Measurements from ENCODE around the gene SDHAF1.
"Not testable (repeated sequence)": the region's sequence is repeated elsewhere in the genome, so short reads cannot be mapped to it uniquely, and the experiment has no call there.

Gene SDHAF1

GRCh38 chr19:35995048-35995993 is at the start of gene SDHAF1:
Gene SDHAF1, plus strand, starts transcription at chr19:35995188. Its CDS starts 87 bp downstream, at chr19:35995275.
- DNase-seq = peak; percentile 55

- no peak for DNase-seq
Measured at GRCh38 chr19:35946203-35946602, 48.8 kb upstream of the SDHAF1 start.

GRCh38 chr19:35949131-35949530 is 45.9 kb upstream of the SDHAF1 start:
- DNase-seq = no peak

DNA sequence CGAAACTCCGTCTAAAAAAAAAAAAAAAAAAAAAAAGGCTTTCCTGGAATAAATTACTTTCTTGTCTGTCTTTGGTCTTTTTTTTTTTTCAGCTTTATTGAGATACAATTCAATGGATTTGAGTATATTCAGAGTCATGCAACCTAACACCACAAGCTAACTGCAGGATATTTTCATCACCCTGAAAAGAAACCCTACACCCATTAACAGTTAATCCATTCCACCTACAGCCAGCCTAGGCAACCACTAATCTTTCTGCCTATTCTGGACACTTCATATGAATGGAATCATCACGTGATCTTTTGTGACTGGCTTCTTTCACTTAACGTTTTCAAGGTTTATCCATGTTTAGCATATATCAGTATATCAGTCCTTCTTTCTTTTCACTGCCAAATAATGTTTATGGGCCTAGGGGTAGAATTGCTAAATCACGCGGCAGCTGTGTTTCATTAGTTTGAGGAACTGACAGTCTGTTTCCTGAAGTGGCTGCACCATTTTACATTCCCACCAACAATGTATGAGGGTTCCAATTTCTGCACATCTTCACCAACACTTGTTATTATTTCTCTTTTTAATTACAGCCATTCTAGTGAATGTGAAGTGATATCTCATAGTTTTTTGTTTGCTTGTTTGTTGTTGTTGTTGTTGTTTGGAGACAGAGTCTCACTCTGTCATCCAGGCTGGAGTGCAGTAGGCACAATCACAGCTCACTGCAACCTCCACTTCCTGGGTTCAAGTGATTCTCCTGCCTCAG is 38.9 kb upstream of the SDHAF1 start:
- DNase-seq = no peak

DNA sequence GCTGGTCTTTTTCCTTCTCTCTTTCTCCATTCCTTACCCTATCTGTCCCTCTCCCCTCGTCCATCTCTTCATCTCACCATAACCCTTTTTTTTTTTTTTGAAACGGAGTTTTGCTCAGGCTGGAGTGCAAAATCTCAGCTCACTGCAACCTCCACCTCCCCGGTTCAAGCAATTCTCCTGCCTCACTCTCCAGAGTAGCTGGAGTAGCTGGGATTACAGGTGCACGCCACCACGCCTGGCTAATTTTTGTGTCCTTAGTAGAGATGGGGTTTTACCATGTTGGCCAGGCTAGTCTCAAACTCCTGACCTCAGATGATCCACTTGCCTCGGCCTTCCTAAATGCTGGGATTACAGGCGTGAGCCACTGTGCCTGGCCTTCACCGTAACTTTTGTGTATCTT is 37.6 kb upstream of the SDHAF1 start:
- not testable (repeated sequence) for DNase-seq

GRCh38 chr19:35958660-35959039 is 36.3 kb upstream of the SDHAF1 start:
- DNase-seq = no peak

DNA sequence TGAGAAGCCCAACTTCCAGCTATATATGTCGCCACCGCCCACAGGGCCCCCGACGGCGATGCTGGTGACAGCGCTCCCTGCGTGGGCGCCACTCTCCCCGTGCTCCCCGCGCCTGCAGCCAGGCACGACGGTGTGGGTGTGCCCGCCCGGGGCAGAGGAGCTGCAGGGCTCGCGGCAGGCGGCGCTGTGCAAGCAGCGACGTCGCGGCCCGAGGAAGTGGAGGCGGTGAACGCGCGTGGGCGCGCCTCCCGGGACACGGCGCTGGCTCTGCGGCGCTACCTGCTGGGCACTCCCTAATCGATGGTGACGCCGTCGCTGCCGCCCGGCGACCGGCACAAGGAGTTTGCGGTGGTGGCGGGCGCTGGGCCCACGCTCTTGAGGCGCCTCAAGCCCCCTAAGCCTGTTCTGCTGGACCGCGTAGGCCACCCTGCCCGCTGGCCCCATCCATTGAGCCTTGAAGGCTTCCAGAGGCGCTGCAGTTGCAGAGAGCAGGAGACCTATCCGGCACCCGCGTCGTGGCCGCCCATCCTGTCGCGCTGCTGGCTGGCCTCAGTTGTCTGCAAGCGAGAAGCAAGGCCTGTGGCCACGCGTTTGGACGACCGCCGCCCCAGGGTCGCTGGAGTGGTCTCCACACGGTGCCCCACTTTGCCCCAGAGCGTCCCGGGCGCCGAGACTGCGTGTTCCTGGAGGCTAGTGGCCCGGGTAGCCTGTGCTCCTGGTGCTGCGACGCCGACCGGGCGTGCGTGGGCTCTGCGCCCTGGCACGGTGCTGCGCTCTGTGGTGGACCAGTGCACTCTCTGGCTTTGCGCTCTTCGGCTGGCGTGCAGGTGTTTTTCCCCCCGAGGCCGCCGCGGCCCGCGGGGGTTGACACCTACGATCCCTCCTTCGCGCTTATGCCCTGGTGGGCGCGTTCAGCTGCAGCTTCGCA is 35.7 kb upstream of the SDHAF1 start:
- DNase-seq = no peak

- DNase-seq = no peak
Measured at GRCh38 chr19:35959968-35960320, 35.0 kb upstream of the SDHAF1 start.

- no peak for DNase-seq
Measured at GRCh38 chr19:35960432-35960972, 34.5 kb upstream of the SDHAF1 start.

GRCh38 chr19:35963514-35963913 is 31.5 kb upstream of the SDHAF1 start:
- DNase-seq = no peak

GRCh38 chr19:35966771-35967170 is 28.2 kb upstream of the SDHAF1 start:
- DNase-seq = no peak

DNA sequence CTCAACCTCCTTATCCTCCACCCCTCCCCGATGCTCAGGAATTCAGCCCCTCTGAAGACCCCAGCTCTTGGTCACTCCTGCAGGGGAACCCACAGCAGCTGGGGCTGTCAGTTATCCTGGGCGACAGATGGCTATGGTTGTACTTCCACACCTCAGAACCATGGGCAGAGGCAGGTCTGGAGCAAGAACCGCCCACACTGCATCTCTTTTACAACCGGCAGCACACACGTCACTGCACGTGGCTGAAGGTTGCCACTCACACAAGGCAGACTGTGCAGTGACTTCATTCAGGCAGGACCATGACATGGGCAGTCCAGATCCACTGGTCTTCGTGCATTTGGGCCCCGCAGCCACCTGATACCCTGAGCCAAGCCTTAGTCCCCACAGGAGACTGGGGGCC is 21.5 kb upstream of the SDHAF1 start:
- DNase-seq = no peak

GRCh38 chr19:35975608-35976214 is 19.3 kb upstream of the SDHAF1 start:
- DNase-seq = no peak

GRCh38 chr19:35977446-35978222 is 17.4 kb upstream of the SDHAF1 start:
- DNase-seq = no peak

GRCh38 chr19:35978271-35978670 is 16.7 kb upstream of the SDHAF1 start:
- DNase-seq = no peak

- DNase-seq = no peak
Measured at GRCh38 chr19:35978832-35979365, 16.1 kb upstream of the SDHAF1 start.

DNA sequence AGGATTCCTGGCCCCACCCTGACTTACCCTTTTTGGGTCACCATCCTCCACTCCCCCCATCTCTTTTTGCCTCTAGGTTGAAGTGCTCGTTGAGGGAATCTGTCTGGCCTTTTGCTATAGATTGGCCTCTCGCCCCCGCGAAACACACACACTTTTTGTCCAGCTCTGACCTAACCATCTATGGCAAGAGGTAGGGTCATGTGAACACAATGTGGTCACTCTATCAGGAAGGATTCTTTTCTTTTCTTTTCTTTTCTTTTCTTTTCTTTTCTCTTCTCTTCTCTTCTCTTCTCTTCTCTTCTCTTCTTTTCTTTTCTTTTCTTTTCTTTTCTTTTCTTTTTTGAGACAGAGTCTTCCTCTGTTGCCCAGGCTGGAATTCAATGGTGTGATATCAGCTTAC is 14.0 kb upstream of the SDHAF1 start:
- not testable (repeated sequence) for DNase-seq

DNA sequence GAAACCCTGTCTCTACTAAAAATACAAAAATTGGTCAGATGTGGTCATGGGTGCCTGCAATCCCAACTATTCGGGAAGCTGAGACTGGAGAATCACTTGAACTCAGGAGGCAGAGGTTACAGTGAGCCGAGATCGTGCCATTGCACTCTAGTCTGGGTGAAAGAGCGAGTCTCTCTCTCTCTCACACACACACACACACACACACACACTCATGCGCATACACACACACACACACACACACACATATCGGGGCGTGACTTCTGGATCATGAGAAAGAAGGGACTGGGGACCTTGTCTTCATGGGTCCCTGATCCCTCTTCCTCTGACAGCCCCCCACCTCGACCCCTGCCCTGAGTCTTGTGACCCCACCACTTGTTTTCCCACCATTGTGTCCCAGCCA is 11.8 kb upstream of the SDHAF1 start:
- DNase-seq = no peak

DNA sequence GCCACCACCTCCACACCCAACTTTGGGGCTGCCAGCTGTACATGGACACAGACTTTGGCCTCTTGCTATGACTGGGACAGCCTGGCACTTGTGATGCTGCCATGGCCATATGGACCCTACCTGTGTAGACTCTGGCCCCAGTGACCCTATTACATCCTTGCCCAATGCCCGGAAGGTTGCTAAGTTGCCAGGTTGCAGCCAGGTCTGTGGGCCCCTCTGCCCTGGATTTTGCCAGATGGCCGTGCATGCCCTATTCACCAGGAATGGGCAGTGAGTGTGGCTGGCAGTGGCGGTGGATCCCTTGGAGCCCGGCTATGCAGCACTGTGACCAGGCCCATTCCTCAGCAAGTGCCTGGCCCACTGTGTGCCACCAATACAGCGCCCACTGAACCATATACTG is 8.9 kb upstream of the SDHAF1 start:
- DNase-seq = no peak

GRCh38 chr19:35986664-35987570 is 8.1 kb upstream of the SDHAF1 start:
- no peak for DNase-seq

Data from NCI-H2081 treated with DMSO at 0.1 percent for 48 hours (cell line).